GM12892 (cell line): ENCODE measurements around the gene RAB28.

Source experiments
- DNase-seq: peaks from one replicate; pipeline ENCODE4 v3.0.0; 2011; ENCODE audit not compliant: insufficient read length
- FAIRE-seq: peaks from 2 replicates; lab custom pipeline; 2011; peaks lifted over from hg19 to GRCh38; lab: Jason Lieb, UNC
- POLR2A ChIP-seq: IDR thresholded peaks from 2 replicates; pipeline ENCODE4 v1.6.1; 2011; ENCODE audit warnings: low read depth, low read length, control low read depth
- POLR2AphosphoS5 ChIP-seq: IDR thresholded peaks from 2 replicates; pipeline ENCODE4 v1.6.1; 2011; ENCODE audit warnings: low read depth, low read length, control low read depth
- TAF1 ChIP-seq: IDR thresholded peaks from 2 replicates; pipeline ENCODE4 v1.6.1; 2011; ENCODE audit warnings: low read depth, mild to moderate bottlenecking, control low read depth, low read length, borderline replicate concordance

The RAB28 gene

GRCh38 chr4:13325744-13326143 lies 158.4 kb downstream of the RAB28 start:
- no peak for TF ChIP-seq POLR2A
- no peak for TF ChIP-seq TAF1
- no peak for TF ChIP-seq POLR2AphosphoS5
- DNase-seq, result no peak
- no peak for FAIRE-seq

GRCh38 chr4:13323921-13324320 lies 160.2 kb downstream of the RAB28 start:
- DNase-seq (no peak), FAIRE-seq (no peak)
- TF ChIP-seq POLR2AphosphoS5, result no peak
- no peak for TF ChIP-seq TAF1
- no peak for TF ChIP-seq POLR2A

- FAIRE-seq, result no peak
- TF ChIP-seq POLR2A, result no peak
- TF ChIP-seq POLR2AphosphoS5, result no peak
- TF ChIP-seq TAF1, result no peak
- DNase-seq, result no peak
Measured at GRCh38 chr4:13322681-13323101, 161.4 kb downstream of the RAB28 start.
